Measurements from ENCODE around the gene NRG3. TPM values are rescaled to one million over a fixed set of nuclear protein-coding genes. Genes with fewer than 3 reads are reported as not detected.
"Not testable (repeated sequence)": the region's sequence is repeated elsewhere in the genome, so short reads cannot be mapped to it uniquely, and the experiment has no call there.

NRG3 gene
- total RNA-seq, 1 donor from 2014 or later, result 6.1 TPM

GRCh38 chr10:82953331-82953730 is 1078.3 kb downstream of the NRG3 start:
- H3K27ac Mint-ChIP-seq, result no peak overlapping the region
- TF ChIP-seq CTCF (conservative IDR thresholded peaks at IDR 0.05), result no peak
- H3K9me3 Mint-ChIP-seq, result no peaks in the 10 kb centered on the region
- no peaks in the 10 kb centered on the region for H3K4me1 Mint-ChIP-seq (ENCODE audit: unreplicated experiment)
- H3K36me3 Mint-ChIP-seq, result no peaks in the 10 kb centered on the region
- no peak overlapping the region for H3K4me3 Mint-ChIP-seq
- no peaks in the 10 kb centered on the region for H3K27me3 Mint-ChIP-seq
- no peak for DNase-seq (ENCODE audit: extremely low spot score, unreplicated experiment)

- peak; percentile 16 for TF ChIP-seq CTCF (conservative IDR thresholded peaks at IDR 0.05)
- Mint-ChIP-seq H3K36me3 (no peaks in the 10 kb centered on the region), H3K27ac (no peak overlapping the region), H3K4me3 (no peak overlapping the region), H3K4me1 (ENCODE audit: unreplicated experiment) (no peaks in the 10 kb centered on the region), H3K9me3 (no peaks in the 10 kb centered on the region), H3K27me3 (no peaks in the 10 kb centered on the region)
- DNase-seq (ENCODE audit: extremely low spot score, unreplicated experiment), result no peak
Measured at GRCh38 chr10:82953909-82954308, 1078.9 kb downstream of the NRG3 start.

GRCh38 chr10:82960421-82961060 is 1085.5 kb downstream of the NRG3 start:
- H3K27me3 Mint-ChIP-seq; H3K4me3 Mint-ChIP-seq; H3K9me3 Mint-ChIP-seq; H3K36me3 Mint-ChIP-seq; DNase-seq (ENCODE audit: extremely low spot score, unreplicated experiment); H3K27ac Mint-ChIP-seq: not testable (repeated sequence)
- peaks cover 16% of the 10 kb centered on the region for H3K4me1 Mint-ChIP-seq (ENCODE audit: unreplicated experiment)

- Mint-ChIP-seq H3K27me3 (no peaks in the 10 kb centered on the region), H3K27ac (no peak overlapping the region), H3K36me3 (no peaks in the 10 kb centered on the region), H3K9me3 (no peaks in the 10 kb centered on the region), H3K4me1 (ENCODE audit: unreplicated experiment) (peaks cover 16% of the 10 kb centered on the region), H3K4me3 (no peak overlapping the region)
- DNase-seq (ENCODE audit: extremely low spot score, unreplicated experiment), result no peak
- no peak for TF ChIP-seq CTCF (conservative IDR thresholded peaks at IDR 0.05)
Measured at GRCh38 chr10:82961864-82962263, 1086.9 kb downstream of the NRG3 start.

- DNase-seq (ENCODE audit: extremely low spot score, unreplicated experiment), result no peak
- Mint-ChIP-seq H3K4me3 (no peak overlapping the region), H3K9me3 (no peaks in the 10 kb centered on the region), H3K4me1 (ENCODE audit: unreplicated experiment) (peaks cover 13% of the 10 kb centered on the region), H3K27me3 (no peaks in the 10 kb centered on the region), H3K27ac (no peak overlapping the region), H3K36me3 (no peaks in the 10 kb centered on the region)
- no peak for TF ChIP-seq CTCF (conservative IDR thresholded peaks at IDR 0.05)
Measured at GRCh38 chr10:82966130-82966529, 1091.1 kb downstream of the NRG3 start.

- Mint-ChIP-seq H3K36me3 (no peaks in the 10 kb centered on the region), H3K9me3 (no peaks in the 10 kb centered on the region), H3K27me3 (no peaks in the 10 kb centered on the region), H3K27ac (no peak overlapping the region), H3K4me3 (no peak overlapping the region), H3K4me1 (ENCODE audit: unreplicated experiment) (peaks cover 13% of the 10 kb centered on the region)
- DNase-seq (ENCODE audit: extremely low spot score, unreplicated experiment), result no peak
- TF ChIP-seq CTCF (conservative IDR thresholded peaks at IDR 0.05), result no peak
Measured at GRCh38 chr10:82968533-82968932, 1093.5 kb downstream of the NRG3 start.

Measured in type B pancreatic cell (in vitro differentiated cells).